ENCODE results near the gene DDX25. TPM values are rescaled to one million over a fixed set of nuclear protein-coding genes. Genes with fewer than 3 reads are reported as not detected.

DDX25 gene
- total RNA-seq, 1 experiment from 2014 or later, result not detected

- no peak for DNase-seq (ENCODE audit: low read depth)
- in situ Hi-C loops (cut with HindIII; ENCODE audit: low pct_unique_long_range_greater_than_20kb, low sequenced_read_pairs), result no loop called here
These were observed 52.3 kb downstream of the DDX25 start for GRCh38 chr11:125956391-125957134.

GRCh38 chr11:125957618-125958332 lies 53.5 kb downstream of the DDX25 start:
- no peak for DNase-seq (ENCODE audit: low read depth)
- in situ Hi-C loops (cut with HindIII; ENCODE audit: low pct_unique_long_range_greater_than_20kb, low sequenced_read_pairs), result no loop called here

- in situ Hi-C loops (cut with HindIII; ENCODE audit: low pct_unique_long_range_greater_than_20kb, low sequenced_read_pairs), result no loop called here
These were observed 54.6 kb downstream of the DDX25 start for GRCh38 chr11:125958872-125959400.

GRCh38 chr11:125959511-125959910 lies 55.2 kb downstream of the DDX25 start:
- in situ Hi-C loops (cut with HindIII; ENCODE audit: low pct_unique_long_range_greater_than_20kb, low sequenced_read_pairs), result no loop called here
- no peak for DNase-seq (ENCODE audit: low read depth)

More at GRCh38 chr11:125958872-125959400, 54.6 kb downstream of the DDX25 start:
- no peak for DNase-seq (ENCODE audit: low read depth)

GRCh38 chr11:125959931-125960330 lies 55.6 kb downstream of the DDX25 start:
- in situ Hi-C loops (cut with HindIII; ENCODE audit: low pct_unique_long_range_greater_than_20kb, low sequenced_read_pairs), result no loop called here
- DNase-seq (ENCODE audit: low read depth), result no peak

GRCh38 chr11:125960771-125961170 lies 56.5 kb downstream of the DDX25 start:
- no peak for DNase-seq (ENCODE audit: low read depth)
- in situ Hi-C loops (cut with HindIII; ENCODE audit: low pct_unique_long_range_greater_than_20kb, low sequenced_read_pairs), result no loop called here

- in situ Hi-C loops (cut with HindIII; ENCODE audit: low pct_unique_long_range_greater_than_20kb, low sequenced_read_pairs), result no loop called here
- no peak for DNase-seq (ENCODE audit: low read depth)
These were observed 63.2 kb downstream of the DDX25 start for GRCh38 chr11:125967515-125967914.

GRCh38 chr11:125968354-125968753 lies 64.0 kb downstream of the DDX25 start:
- in situ Hi-C loops (cut with HindIII; ENCODE audit: low pct_unique_long_range_greater_than_20kb, low sequenced_read_pairs), result no loop called here
- no peak for DNase-seq (ENCODE audit: low read depth)

- in situ Hi-C loops (cut with HindIII; ENCODE audit: low pct_unique_long_range_greater_than_20kb, low sequenced_read_pairs), result no loop called here
These were observed 67.3 kb downstream of the DDX25 start for GRCh38 chr11:125971618-125972017.

GRCh38 chr11:125974284-125974683 lies 70.0 kb downstream of the DDX25 start:
- DNase-seq (ENCODE audit: low read depth), result no peak
- in situ Hi-C loops (cut with HindIII; ENCODE audit: low pct_unique_long_range_greater_than_20kb, low sequenced_read_pairs), result no loop called here

More at GRCh38 chr11:125971618-125972017, 67.3 kb downstream of the DDX25 start:
- no peak for DNase-seq (ENCODE audit: low read depth)

- in situ Hi-C loops (cut with HindIII; ENCODE audit: low pct_unique_long_range_greater_than_20kb, low sequenced_read_pairs), result no loop called here
- no peak for DNase-seq (ENCODE audit: low read depth)
These were observed 71.3 kb downstream of the DDX25 start for GRCh38 chr11:125975634-125976033.

GRCh38 chr11:125976156-125976555 lies 71.8 kb downstream of the DDX25 start:
- DNase-seq (ENCODE audit: low read depth), result no peak
- in situ Hi-C loops (cut with HindIII; ENCODE audit: low pct_unique_long_range_greater_than_20kb, low sequenced_read_pairs), result no loop called here

GRCh38 chr11:125977333-125977732 lies 73.0 kb downstream of the DDX25 start:
- in situ Hi-C loops (cut with HindIII; ENCODE audit: low pct_unique_long_range_greater_than_20kb, low sequenced_read_pairs), result no loop called here

GRCh38 chr11:125978181-125978716 lies 73.9 kb downstream of the DDX25 start:
- no peak for DNase-seq (ENCODE audit: low read depth)
- in situ Hi-C loops (cut with HindIII; ENCODE audit: low pct_unique_long_range_greater_than_20kb, low sequenced_read_pairs), result no loop called here

More at GRCh38 chr11:125977333-125977732, 73.0 kb downstream of the DDX25 start:
- no peak for DNase-seq (ENCODE audit: low read depth)

Other genes starting within 250 kb of the DDX25 start
- gene ACRV1, start 223.7 kb upstream of the DDX25 start, total RNA-seq (2014; rRNA removed; shearing (Covaris generic); ENCODE audit: low replicate concordance), result not detected in 2 replicates
- not detected in 2 replicates for gene PATE1, start 158.2 kb upstream of the DDX25 start, total RNA-seq (2014; rRNA removed; shearing (Covaris generic); ENCODE audit: low replicate concordance)
- not detected in 2 replicates for gene PATE2, start 125.7 kb upstream of the DDX25 start, total RNA-seq (2014; rRNA removed; shearing (Covaris generic); ENCODE audit: low replicate concordance)
- gene PATE3, start 116.4 kb upstream of the DDX25 start, total RNA-seq (2014; rRNA removed; shearing (Covaris generic); ENCODE audit: low replicate concordance), result not detected in 2 replicates
- gene PATE4, start 71.2 kb upstream of the DDX25 start, total RNA-seq (2014; rRNA removed; shearing (Covaris generic); ENCODE audit: low replicate concordance), result not detected in 2 replicates
- gene HYLS1, start 16.8 kb upstream of the DDX25 start, total RNA-seq (2014; rRNA removed; shearing (Covaris generic); ENCODE audit: low replicate concordance), result 6.5 and 7.9 TPM in 2 replicates
- 1.5 and 7.1 TPM in 2 replicates for gene PUS3, start 1.3 kb upstream of the DDX25 start, total RNA-seq (2014; rRNA removed; shearing (Covaris generic); ENCODE audit: low replicate concordance)
- not detected in 2 replicates for gene VSIG10L2, start 41.5 kb downstream of the DDX25 start, total RNA-seq (2014; rRNA removed; shearing (Covaris generic); ENCODE audit: low replicate concordance)
- gene CDON, start 158.4 kb downstream of the DDX25 start, total RNA-seq (2014; rRNA removed; shearing (Covaris generic); ENCODE audit: low replicate concordance), result 2.2 TPM in 2 replicates